GM19438 (cell line): ENCODE data around the gene YJEFN3.

Source experiments
- ATAC-seq: cut with Tn5 transposase; IDR thresholded peaks from one replicate; pipeline ENCODE4 v1.9.1; 2021; ENCODE audit warnings: low read depth; ENCODE audit not compliant: unreplicated experiment

YJEFN3 gene

DNA sequence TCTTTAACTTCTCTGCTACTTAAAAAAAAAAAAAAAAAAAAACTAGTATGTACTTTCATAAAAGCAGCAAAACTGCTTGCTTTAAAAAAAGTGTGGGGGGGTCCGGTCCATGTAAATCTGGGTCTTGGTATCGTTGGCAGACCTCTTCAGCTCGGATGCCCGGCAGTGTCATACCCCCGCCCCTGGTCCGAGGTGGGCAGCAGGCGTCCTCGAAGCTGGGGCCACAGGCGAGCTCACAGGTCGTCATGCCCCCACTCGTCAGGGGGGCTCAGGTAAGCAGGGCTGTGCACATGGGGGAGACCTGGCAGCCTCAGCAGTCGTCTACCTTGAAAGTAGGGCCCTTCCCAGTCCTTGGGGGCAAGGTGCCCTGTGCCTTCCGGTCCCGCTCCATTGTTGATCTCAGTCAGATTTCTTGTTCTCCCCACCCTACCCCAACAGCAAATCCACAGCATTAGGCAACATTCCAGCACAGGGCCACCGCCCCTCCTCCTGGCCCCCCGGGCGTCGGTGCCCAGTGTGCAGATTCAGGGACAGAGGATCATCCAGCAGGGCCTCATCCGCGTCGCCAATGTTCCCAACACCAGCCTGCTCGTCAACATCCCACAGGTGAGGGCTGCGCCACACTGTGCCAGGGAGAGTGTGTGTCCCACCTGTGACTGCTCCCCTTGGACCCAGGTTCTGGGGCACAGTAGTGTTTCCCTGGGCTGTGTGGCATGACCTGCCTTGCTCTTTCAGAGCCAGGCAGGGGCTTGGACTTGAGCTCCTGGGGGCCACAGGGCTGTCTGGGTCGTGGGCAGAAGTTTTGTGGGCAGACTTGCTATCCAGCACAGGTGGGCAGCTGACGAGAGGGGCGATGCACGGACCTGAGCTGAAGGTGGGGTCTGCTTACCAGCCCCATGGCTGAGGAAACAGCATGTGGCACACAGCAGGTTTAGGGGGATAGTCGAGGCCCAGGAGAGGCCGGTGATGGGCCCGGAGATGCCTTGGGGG, 32.8 kb upstream of the YJEFN3 start:
- ATAC-seq, result no peak

DNA sequence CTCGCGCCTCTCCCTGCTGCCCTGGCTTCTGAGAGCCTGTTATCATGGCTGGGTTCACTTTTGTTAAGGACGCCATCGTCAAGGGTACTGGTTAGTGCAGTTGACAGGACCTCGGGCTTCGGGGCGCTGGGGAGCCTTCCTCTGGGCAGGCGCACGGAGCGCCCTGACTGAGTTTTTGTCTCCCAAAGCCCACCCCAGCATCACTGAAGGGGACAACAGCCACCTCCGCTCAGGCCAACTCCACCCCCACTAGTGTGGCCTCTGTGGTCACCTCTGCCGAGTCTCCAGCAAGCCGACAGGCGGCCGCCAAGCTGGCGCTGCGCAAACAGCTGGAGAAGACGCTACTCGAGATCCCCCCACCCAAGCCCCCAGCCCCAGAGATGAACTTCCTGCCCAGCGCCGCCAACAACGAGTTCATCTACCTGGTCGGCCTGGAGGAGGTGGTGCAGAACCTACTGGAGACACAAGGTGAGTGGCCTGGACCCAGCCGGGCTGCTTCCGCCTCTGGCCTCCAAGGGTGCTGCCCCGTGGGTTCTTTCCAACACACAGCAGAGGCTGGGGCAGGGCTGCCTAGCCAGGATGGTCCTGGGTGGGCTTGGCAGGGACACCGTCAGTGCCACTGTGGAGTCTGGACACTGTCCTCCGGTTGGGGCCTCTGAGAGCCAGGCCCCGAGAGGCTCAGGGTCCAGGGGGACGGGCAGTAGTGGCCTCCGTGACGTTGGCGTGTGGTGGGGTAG, 30.3 kb upstream of the YJEFN3 start:
- ATAC-seq, result no peak

DNA sequence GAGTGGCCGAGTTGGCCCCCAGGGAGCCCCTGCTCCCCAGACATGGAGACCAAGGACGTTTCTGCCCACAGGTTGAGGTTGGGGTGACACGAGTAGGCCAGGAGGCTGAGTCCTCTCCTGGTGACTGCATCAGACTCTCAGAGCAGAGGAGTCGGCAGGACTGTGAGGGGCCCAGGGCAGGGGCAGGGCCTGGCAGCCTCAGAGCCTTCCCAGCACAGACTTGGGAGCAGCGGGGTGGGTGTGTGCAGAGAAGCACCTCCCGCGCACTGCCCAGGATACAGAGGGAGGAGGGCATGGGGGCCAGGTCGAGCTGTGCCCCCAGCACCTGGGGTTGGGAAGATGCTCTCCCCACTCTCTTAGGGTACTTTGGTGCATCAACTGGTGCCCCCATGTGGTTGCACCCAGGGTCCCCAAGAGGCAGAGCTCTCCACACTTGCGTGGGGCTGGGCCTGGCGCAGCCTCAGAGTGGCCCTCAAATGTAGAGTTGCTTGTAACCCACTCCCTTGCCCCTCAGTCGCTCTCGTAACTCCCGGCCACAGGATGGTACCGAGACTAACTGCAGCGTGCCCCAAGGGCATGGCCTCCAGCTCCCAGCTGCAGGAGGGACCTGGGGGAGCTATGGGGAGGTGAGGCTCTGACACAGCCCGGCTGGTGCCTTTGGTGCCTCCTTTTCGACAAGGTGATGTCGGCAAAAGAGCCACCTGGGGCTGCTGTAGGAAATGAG, 29.3 kb upstream of the YJEFN3 start:
- no peak for ATAC-seq

DNA sequence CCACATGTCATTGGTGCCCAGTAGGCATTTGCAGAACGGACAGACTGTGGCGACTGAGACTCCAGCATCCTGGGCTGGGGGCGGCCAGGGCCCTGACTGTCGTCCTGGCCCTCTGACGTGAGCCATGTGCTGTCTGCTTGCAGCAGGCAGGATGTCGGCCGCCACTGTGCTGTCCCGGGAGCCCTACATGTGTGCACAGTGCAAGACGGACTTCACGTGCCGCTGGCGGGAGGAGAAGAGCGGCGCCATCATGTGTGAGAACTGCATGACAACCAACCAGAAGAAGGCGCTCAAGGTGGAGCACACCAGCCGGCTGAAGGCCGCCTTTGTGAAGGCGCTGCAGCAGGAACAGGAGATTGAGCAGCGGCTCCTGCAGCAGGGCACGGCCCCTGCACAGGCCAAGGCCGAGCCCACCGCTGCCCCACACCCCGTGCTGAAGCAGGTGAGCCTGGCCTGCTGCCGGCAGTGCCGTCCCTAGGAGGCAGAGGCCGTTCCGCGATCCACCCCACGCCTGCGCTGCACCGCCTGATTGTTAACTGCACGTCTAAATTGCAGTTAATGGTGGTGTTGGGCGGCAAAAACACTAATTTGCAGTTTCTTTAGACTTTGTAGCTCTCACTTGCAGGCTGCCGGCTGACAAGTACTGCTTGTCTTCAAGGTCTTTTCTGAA, 27.6 kb upstream of the YJEFN3 start:
- no peak for ATAC-seq

DNA sequence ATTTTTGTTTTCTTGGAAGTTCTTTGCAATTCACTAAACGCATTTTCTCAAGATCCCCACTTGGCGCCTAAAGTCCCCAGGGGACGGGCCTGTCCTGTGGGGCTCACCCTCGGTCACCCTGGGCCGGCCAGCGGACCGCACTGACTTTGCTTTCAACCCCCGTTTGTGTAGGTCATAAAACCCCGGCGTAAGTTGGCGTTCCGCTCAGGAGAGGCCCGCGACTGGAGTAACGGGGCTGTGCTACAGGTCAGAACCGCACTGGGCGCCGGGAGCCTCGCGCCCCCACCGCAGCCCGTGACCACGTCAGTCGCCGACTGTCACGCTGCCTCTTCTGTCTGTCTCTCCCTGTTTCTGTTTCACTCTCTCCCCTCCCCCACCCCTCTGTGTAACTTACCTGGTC, 26.9 kb upstream of the YJEFN3 start:
- no peak for ATAC-seq

DNA sequence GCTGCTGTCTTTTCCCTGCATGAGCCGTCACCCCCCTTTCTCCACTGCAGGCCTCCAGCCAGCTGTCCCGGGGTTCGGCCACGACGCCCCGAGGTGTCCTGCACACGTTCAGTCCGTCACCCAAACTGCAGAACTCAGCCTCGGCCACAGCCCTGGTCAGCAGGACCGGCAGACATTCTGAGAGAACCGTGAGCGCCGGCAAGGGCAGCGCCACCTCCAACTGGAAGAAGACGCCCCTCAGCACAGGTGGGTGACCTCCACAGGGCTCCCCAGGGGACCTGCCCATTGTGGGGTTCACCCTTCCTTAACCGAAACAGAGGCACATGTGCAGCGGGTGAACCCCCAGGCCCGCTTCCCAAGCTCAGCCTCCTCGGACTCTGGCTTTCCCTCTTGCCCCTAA, 26.4 kb upstream of the YJEFN3 start:
- ATAC-seq, result no peak

DNA sequence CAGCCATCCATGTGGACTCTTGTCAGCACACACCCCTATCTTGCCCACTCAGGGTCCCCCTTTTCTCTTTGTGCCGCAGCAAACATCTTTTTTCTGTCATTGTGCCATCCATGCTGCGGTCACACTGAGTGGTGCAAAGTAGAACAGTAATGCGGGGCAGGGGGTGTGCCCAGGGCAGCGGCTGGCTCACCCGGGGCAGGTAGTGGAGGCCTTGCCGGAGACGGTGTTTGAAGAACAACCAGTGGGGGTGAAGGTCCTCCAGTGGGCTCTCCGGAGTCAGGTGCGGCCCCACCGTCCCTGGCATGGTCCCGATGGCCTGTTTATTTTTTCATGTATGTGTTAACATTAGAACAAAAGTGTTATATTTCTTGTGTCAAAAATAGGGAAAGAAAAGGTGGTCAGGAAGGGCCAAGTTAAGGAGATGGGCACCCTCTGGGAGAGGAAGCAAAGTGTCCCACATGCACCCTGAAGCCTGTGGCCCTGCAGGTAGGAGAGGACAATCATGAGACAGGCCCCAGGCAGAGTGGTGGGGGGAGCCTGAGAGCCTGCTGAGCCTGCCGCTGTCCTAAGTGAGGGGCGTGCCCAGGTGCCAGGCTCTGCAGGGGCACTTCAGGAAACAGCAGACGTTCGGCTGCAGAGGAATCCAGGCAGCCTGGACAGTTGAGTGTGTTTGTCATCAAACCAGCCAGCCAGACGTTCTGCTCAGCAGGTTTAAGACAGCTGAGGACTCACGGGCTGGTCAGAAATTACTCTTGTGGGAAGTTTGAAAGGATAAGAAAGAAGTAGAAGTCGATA, 25.7 kb upstream of the YJEFN3 start:
- no peak for ATAC-seq

DNA sequence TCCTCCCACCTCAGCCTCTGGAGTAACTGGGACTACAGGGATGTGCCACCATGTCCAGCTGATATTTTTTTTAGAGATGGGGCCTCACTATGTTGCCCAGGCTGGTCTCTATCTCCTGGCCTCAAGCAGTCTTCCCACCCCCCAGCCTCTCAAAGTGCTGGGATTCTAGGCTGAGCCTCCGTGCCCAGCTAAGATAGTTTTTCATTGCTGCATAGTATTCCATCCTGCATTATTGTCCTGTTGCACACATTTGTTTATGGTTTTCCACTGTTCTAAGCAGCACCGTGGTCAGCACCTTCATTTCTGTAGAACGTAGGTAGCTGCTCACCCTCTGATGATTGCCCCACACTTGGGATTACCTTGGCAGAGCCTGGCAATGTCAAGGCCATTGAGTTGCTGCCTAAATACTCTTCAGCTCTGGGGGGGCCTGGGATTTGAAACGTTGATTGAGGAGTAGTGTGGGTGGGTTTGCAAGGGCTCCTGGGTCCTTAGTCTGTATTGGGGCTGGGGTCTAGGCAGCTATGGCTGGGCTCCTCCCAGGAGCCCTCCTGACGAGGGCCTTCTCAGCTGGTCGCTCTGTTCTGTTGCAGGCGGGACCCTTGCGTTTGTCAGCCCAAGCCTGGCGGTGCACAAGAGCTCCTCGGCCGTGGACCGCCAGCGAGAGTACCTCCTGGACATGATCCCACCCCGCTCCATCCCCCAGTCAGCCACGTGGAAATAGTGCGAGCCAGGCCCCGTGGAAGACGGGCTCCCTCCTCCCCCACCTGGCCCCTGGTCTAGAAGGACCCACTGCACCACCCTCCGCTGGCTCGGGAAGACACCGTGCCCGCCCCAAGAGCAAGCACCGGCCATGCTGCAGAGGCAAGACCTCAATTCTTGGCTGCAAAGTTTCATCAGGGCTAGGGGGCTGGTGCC, 23.7 kb upstream of the YJEFN3 start:
- ATAC-seq, result no peak

DNA sequence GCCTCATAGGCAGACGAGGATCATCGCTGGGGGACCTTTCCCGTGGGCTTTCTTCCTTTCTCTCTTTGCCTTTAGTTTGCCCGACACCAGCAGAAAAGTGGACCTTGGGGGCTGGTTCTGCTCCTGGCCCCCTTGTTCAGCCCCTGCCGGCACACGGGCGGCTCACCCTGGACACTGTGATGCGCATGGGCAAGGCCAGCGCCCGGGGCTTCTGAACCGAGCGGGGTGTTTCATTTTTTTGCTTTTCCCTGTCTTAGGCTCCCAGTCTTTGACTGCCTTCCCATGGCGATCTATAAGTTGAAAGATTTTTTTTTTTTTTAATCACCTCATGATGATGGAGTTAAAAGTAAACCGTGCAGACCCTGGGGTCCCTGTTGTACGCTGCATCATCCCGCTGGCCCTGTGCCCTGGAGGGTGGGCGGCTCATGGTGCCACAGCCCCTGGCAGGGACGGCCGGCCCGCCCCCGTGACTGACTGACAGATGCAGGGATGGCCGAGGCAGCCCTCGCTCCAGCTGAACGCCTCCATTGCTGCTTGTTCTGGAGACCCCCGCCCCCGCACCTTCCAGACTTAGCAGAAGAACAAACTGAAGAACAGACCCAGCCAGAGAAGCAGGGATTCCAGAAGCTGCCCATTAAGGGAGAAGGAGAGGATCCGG, 22.9 kb upstream of the YJEFN3 start:
- ATAC-seq, result no peak

DNA sequence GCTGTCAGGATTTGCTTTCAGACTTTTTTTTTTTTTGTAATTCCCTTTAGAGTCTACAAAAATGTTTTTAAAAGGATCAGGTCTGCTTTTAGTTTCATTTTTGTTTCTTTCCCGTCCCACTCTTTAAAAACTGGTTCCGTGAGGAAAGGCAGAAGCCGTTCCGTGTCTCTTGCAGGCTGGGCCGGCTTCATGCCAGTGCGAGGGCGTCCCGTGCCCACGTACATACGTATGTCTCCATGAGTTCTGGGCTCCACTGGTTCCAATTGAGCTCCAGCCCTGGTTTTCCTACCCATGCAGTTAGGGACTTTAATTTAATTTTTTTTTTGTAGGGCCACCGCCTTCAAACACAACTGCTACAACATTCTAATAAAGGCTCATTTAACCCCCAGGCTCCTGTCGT, 22.1 kb upstream of the YJEFN3 start:
- no peak for ATAC-seq

DNA sequence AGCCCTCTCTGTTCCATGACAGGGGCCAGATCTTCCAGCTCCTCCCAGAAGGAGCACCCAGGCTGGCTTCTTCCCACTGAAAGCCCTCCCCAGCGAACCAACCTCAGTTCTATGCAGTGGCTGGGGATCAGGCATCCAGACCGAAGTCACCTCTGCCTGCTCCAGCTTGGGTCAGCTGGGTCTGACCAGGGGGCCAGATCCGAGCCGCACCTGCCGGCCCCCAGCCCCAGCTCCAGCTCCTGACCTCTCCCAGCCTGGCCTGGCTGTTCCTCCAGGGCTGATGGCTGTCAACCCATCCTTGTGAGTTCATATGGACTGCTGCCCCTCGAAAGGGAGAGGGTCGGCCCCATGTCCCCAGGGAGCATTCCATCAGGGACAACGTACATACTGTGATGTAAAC, 21.4 kb upstream of the YJEFN3 start:
- ATAC-seq, result no peak

DNA sequence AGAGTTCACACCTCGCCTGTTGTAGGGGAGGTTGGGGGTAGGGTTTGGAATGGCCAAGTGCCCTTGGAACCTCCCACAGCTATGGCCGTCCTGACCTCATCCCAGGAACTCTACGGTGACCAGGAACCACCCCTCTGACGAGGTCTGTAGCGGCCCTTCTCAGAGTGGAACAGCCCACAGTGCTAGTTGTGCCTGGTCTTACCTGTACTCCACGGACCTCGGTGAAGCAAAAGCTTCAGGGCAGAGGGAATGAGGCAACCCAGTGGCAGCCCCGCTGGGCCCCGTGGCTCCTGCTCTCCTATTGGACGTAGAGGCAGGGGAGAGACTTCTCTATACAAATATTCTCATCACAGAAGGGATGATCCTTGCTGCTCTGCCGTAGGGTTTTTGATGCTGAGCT, 20.5 kb upstream of the YJEFN3 start:
- no peak for ATAC-seq

DNA sequence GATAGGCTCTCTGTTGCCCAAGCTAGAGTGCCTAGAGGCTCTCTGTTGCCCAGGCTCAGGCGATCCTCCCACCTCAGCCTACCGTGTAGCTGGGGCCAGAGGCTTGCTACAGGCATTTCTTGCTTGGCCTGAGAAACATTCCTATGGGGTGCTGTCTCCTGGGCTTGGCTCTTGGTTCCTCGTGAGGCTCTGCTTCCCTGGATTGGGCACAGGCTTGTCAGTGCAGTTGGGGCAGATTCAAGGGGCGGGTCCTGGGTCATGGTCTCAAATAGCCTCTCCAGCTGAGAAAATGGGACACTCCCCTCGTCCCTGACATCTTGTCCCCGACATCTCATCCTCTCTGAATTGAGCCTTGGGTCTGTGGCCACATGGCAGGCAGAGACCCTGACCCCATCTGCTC, 18.3 kb upstream of the YJEFN3 start:
- ATAC-seq, result no peak

DNA sequence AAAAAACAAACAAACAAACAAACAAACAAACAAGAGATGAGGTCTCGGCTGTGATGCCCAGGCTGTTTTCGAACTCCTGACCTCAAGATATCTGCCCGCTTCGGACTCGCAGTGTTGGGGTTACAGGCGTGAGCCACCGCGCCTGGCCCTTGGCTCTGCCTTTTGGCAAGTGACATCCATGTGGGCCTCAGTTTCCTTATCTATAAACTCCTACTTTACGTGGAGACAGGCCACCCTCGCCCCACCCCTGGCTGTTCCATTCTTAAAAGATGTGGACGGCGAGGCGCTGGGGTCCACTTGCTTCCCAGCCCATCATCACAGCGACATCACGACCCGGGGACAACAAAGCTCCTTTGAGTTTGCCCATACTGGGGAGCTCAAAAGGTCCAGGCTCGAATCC, 15.0 kb upstream of the YJEFN3 start:
- no peak for ATAC-seq

DNA sequence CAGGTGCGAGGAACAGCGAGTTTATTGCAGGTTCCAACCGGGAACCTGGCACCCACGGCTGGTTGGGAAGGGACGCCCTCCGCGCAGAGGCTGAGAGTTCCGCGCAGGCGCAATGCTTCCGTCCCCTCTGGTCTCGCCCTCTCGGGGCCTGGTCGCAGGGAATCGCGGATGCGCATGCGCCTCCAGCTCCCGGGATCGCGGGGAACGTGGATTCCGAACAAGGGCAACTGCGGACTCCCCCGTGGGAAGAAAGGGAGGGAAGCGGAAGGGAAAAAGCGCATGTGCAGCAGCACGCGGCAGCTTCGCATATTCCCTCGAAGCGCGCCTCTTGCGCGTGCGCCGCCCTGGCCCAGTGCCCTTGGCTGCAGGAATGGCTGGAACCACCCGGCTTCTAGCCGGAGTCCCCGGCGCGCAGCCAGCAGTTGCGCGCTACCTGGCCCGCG, 14.5 kb upstream of the YJEFN3 start:
- ATAC-seq, result no peak

DNA sequence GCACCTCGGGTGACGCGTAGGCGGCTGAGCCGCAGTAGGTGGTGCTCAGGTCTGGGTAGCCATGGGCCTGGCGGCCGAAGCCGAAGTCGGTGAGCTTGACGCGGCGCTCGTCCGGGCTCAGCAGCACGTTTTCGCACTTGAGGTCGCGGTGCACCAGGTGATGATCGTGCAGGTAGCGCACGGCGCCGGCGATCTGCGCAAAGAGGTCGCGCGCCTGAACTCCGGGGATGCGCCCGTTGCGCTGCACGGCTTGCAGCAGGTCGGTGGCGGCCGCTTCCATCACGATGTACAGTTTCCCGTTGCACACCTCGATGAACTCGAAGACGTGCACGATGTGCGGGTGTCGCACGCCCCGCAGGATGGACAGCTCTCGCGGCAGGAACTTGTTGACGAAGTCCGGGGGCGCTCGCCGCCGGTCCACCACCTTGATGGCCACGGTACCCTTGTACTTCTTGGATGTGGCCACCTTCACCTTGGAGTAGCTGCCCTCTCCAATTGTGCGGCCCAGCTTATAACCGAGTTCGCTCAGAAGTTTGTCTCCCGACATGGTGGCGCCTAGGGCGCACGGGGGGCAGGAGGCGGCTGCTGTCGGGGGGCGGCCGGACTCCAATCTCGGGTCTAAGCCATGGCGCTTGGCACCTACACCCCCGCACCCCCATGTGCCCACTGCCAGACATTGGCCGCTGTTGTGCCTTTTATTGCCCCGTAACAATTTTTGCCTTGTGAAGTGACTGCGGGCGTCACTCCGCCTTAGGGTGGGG, 13.7 kb upstream of the YJEFN3 start, which contains the start of gene TSSK6:
Gene TSSK6, minus strand, starts transcription at position 668 of the 761 bp plus-strand sequence. Its CDS starts 121 bp downstream, at position 547.
- ATAC-seq, result no peak
